ENCODE results near the gene IL11RA. TPM values are rescaled to one million over a fixed set of nuclear protein-coding genes. Genes with fewer than 3 reads are reported as not detected.

The IL11RA gene
- total and polyA plus RNA-seq, 10 of the 15 experiments (the other 5 are each of a cell fraction or from before 2014, with no cell fraction given) = 0.32 to 5.8 (median 2.2) TPM

DNA sequence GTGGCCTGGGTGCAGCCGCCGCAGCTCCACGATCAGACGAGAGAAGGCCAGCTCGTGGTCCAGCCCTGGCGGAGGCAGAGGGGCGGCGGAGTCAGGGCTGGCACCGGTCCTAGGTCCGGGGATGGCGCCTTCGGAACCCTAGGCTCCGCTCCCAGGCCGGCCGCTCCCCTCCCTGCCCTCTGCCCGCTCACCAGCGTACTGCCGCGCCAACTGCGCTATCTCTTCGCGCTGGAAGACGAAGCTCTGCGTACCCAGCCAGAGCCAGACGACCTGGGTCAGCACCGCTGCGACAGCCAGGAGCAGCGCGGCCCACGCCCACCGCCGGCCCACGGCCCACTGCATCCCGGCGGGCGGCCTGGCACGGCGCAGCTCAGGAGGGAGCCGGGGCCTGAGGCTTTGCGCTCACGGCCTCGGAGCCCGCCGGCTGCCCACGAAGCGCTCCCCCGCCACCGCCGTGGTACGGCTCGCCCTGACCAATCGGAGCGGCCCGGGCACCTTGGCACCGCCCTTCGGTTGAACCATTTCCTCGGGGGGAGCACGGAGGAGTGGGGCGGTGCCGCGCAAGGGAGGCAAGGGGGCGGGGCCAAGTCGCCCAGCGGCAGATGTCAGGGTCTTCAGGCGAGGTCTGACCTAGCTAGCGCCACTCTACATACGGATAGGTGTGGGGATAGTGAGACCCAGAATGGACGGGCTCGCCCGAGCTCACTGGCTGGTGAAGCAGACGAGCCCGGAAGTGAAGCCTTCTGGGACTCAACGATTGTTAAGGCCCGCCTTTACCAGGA lies 14.4 kb upstream of the IL11RA start, which contains the start of gene SIGMAR1:
Gene SIGMAR1 (minus strand): TSS at position 432 of the 782 bp plus-strand sequence. CDS start 90 bp downstream, at position 342.
- ChIA-PET RAD21 (ENCODE audit: unreplicated experiment) (interaction anchor here (0.8 to 2.6 kb wide), 7 partner anchors 10 to 66 kb away, joined by 3 to 14 read pairs (median 7); partner anchors contain the start of genes DCTN3 and GALT), CTCF (interaction anchor here (1.0 to 8.3 kb wide), 15 partner anchors 9 to 348 kb away, joined by 3 to 118 read pairs (median 4); partner anchors contain the start of genes CCL27, DCTN3, GALT and RPP25L), SMC1A (ENCODE audit: uncharacterized antibody, unreplicated experiment) (interaction anchor here (0.6 to 2.3 kb wide), 12 partner anchors 9 to 447 kb away, joined by 3 to 11 read pairs (median 4); partner anchors contain the start of genes DCTN3, GALT and RPP25L), POLR2A (interaction anchor here (1.2 to 3.4 kb wide), 6 partner anchors 8 to 25 kb away, joined by 3 to 25 read pairs (median 6); partner anchors contain the start of genes ARID3C, DCTN3, GALT and IL11RA)
- Histone ChIP-seq H3K4me2 (ENCODE audit: control insufficient read depth, insufficient read depth) (peak within 1 kb of the TSS; percentile 95), H2AFZ (ENCODE audit: control insufficient read depth, low read depth, low read length) (peak within 1 kb of the TSS; percentile 98), H3K27me3 (replicated peaks in 1 of 2; ENCODE audit: control insufficient read depth in 2 of 2, insufficient read depth in 2 of 2, low read length in 1 of 2) (no peaks in the 10 kb centered on the region), H4K20me1 (ENCODE audit: control insufficient read depth, insufficient read depth) (no peaks in the 10 kb centered on the region; the same call in none of the 2 replicates), H3K79me2 (ENCODE audit: control insufficient read depth, insufficient read depth, low read length) (peaks cover 15% of the 10 kb centered on the region), H3K4me3 (peak within 1 kb of the TSS; percentile 72), H3K36me3 (ENCODE audit: control insufficient read depth in 2 of 2, insufficient read depth in 2 of 2, low read length in 1 of 2) (peaks cover 2 to 6% of the 10 kb centered on the region in 2 experiments; a peak in 3 of 4 replicates), H3K9me3 (replicated peaks; ENCODE audit: control insufficient read depth, insufficient read depth, low read length) (no peaks in the 10 kb centered on the region), H3K9ac (ENCODE audit: control insufficient read depth, insufficient read depth, low read length) (peak within 1 kb of the TSS; percentile 79), H3K4me1 (ENCODE audit: control insufficient read depth, insufficient read depth, low read length) (no peaks in the 10 kb centered on the region; the same call in none of the 2 replicates), H3K27ac (ENCODE audit: control insufficient read depth, insufficient read depth) (peak within 1 kb of the TSS; percentile 52)
- ATAC-seq (peak; percentile 94), FAIRE-seq (peak; percentile 78), DNase-seq (ENCODE audit: low read depth, low spot score) (peak; percentile 61)
- no TSS peak for BruUV-seq (replicated peaks)
- WGBS (ENCODE audit: insufficient coverage, insufficient replicate concordance, low lambda C conversion rate, missing lambda C conversion rate) = 1% methylated on average over 73 of the region's 74 CpGs
- in situ Hi-C loops (cut with MboI) = no loop called here
- intact Hi-C loops (cut with micrococcal nuclease; ENCODE audit: unreplicated experiment) = no loop called here
- TF ChIP-seq, protein P1, sequence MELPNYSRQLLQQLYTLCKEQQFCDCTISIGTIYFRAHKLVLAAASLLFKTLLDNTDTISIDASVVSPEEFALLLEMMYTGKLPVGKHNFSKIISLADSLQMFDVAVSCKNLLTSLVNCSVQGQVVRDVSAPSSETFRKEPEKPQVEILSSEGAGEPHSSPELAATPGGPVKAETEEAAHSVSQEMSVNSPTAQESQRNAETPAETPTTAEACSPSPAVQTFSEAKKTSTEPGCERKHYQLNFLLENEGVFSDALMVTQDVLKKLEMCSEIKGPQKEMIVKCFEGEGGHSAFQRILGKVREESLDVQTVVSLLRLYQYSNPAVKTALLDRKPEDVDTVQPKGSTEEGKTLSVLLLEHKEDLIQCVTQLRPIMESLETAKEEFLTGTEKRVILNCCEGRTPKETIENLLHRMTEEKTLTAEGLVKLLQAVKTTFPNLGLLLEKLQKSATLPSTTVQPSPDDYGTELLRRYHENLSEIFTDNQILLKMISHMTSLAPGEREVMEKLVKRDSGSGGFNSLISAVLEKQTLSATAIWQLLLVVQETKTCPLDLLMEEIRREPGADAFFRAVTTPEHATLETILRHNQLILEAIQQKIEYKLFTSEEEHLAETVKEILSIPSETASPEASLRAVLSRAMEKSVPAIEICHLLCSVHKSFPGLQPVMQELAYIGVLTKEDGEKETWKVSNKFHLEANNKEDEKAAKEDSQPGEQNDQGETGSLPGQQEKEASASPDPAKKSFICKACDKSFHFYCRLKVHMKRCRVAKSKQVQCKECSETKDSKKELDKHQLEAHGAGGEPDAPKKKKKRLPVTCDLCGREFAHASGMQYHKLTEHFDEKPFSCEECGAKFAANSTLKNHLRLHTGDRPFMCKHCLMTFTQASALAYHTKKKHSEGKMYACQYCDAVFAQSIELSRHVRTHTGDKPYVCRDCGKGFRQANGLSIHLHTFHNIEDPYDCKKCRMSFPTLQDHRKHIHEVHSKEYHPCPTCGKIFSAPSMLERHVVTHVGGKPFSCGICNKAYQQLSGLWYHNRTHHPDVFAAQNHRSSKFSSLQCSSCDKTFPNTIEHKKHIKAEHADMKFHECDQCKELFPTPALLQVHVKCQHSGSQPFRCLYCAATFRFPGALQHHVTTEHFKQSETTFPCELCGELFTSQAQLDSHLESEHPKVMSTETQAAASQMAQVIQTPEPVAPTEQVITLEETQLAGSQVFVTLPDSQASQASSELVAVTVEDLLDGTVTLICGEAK (IDR thresholded peaks at IDR 0.05; ENCODE audit: borderline replicate concordance) = no peak; the same call in 1 of the 2 replicates
- TF ChIP-seq PML (IDR thresholded peaks at IDR 0.05; ENCODE audit: low read length) = peak; percentile 67; the same call in 1 of the 2 replicates
- TF ChIP-seq EGR1 (IDR thresholded peaks at IDR 0.05; ENCODE audit: borderline replicate concordance in 1 of 2, low read depth in 2 of 2, low read length in 2 of 2) = peak in 1 of 2 experiments; percentile 54; a peak in 1 of 3 replicates
- TF ChIP-seq ZNF622 (IDR thresholded peaks at IDR 0.05) = no peak
- TF ChIP-seq, protein P2, sequence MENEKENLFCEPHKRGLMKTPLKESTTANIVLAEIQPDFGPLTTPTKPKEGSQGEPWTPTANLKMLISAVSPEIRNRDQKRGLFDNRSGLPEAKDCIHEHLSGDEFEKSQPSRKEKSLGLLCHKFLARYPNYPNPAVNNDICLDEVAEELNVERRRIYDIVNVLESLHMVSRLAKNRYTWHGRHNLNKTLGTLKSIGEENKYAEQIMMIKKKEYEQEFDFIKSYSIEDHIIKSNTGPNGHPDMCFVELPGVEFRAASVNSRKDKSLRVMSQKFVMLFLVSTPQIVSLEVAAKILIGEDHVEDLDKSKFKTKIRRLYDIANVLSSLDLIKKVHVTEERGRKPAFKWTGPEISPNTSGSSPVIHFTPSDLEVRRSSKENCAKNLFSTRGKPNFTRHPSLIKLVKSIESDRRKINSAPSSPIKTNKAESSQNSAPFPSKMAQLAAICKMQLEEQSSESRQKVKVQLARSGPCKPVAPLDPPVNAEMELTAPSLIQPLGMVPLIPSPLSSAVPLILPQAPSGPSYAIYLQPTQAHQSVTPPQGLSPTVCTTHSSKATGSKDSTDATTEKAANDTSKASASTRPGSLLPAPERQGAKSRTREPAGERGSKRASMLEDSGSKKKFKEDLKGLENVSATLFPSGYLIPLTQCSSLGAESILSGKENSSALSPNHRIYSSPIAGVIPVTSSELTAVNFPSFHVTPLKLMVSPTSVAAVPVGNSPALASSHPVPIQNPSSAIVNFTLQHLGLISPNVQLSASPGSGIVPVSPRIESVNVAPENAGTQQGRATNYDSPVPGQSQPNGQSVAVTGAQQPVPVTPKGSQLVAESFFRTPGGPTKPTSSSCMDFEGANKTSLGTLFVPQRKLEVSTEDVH (IDR thresholded peaks at IDR 0.05; ENCODE audit: low read depth, partially characterized antibody) = no peak
- TF ChIP-seq, protein P3, sequence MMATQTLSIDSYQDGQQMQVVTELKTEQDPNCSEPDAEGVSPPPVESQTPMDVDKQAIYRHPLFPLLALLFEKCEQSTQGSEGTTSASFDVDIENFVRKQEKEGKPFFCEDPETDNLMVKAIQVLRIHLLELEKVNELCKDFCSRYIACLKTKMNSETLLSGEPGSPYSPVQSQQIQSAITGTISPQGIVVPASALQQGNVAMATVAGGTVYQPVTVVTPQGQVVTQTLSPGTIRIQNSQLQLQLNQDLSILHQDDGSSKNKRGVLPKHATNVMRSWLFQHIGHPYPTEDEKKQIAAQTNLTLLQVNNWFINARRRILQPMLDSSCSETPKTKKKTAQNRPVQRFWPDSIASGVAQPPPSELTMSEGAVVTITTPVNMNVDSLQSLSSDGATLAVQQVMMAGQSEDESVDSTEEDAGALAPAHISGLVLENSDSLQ (IDR thresholded peaks at IDR 0.05) = no peak
- TF ChIP-seq TAF1 (IDR thresholded peaks at IDR 0.05; ENCODE audit: borderline replicate concordance, low read depth, low read length) = peak; percentile 20; the same call in 1 of the 2 replicates
- TF ChIP-seq FOXK2 (IDR thresholded peaks at IDR 0.05) = peak; percentile 96
- TF ChIP-seq GATAD2B (conservative IDR thresholded peaks at IDR 0.05; ENCODE audit: low read depth) = peak; percentile 61; the same call in 1 of the 2 replicates
- peak; percentile 70 for TF ChIP-seq DPF2 (IDR thresholded peaks at IDR 0.05)
- peak; percentile 61; the same call in 1 of the 2 replicates for TF ChIP-seq NFXL1 (IDR thresholded peaks at IDR 0.05; ENCODE audit: borderline replicate concordance)
- TF ChIP-seq RFX5 (IDR thresholded peaks at IDR 0.05; ENCODE audit: low read depth, low read length) = no peak
- peak; percentile 44; the same call in 1 of the 2 replicates for TF ChIP-seq CHD2 (IDR thresholded peaks at IDR 0.05; ENCODE audit: borderline replicate concordance, low read depth, low read length)
